DND-41 (cell line): Measurements from ENCODE around the gene VRTN.

Experiments
- ATAC-seq: fragments of 200-7000 bp; cut with Tn5 transposase; 3 replicates; pipeline ENCODE4 v1.9.1; 2021; ENCODE audit warnings: low read depth; ENCODE audit not compliant: insufficient read depth
- DNase-seq: peaks from one replicate; pipeline ENCODE4 v3.0.0-alpha.2; 2020
- H2AFZ ChIP-seq: 2 replicates; pipeline ENCODE4 v1.6.0; 2012; ENCODE audit warnings: low read depth, low read length
- H3K27ac ChIP-seq: 2 replicates; pipeline ENCODE4 v1.5.1; 2012; ENCODE audit warnings: low read length, inconsistent platforms
- H3K27me3 ChIP-seq: fragments of 200-600 bp; sonication (generic); 2 replicates; pipeline ENCODE4 v1.6.0; 2012; ENCODE audit warnings: low read length, mild to moderate bottlenecking, inconsistent platforms; ENCODE audit not compliant: insufficient read depth, poor library complexity
- H3K36me3 ChIP-seq: 2 replicates; pipeline ENCODE4 v1.5.1; 2012; ENCODE audit warnings: low read length, inconsistent platforms; ENCODE audit not compliant: insufficient read depth
- H3K4me1 ChIP-seq: 2 replicates; pipeline ENCODE4 v1.5.1; 2012; ENCODE audit warnings: mild to moderate bottlenecking, low read length; ENCODE audit not compliant: insufficient read depth
- H3K4me2 ChIP-seq: 2 replicates; pipeline ENCODE4 v1.6.0; 2012; ENCODE audit warnings: mild to moderate bottlenecking, moderate library complexity, low read length, inconsistent platforms; ENCODE audit not compliant: insufficient read depth
- H3K4me3 ChIP-seq, 2 experiments: fragments of 200-600 bp in 1 of 2; shearing (Covaris generic) in 1 of 2; 2 replicates each; pipeline ENCODE4 v1.5.1; 2012 to 2016; ENCODE audit warnings: inconsistent platforms in 2 of 2, low read length in 2 of 2, mild to moderate bottlenecking in 2 of 2, low read depth in 1 of 2, moderate library complexity in 1 of 2
- H3K79me2 ChIP-seq: 2 replicates; pipeline ENCODE4 v1.6.0; 2012; ENCODE audit warnings: low read length, inconsistent platforms; ENCODE audit not compliant: insufficient read depth
- H3K9ac ChIP-seq: 2 replicates; pipeline ENCODE4 v1.6.0; 2012; ENCODE audit warnings: low read depth, mild to moderate bottlenecking, inconsistent platforms, low read length, moderate library complexity
- H3K9me3 ChIP-seq: 2 replicates; pipeline ENCODE4 v1.5.1; 2012; ENCODE audit warnings: low read length, moderate library complexity, mild to moderate bottlenecking, inconsistent platforms; ENCODE audit not compliant: insufficient read depth, severe bottlenecking
- H4K20me1 ChIP-seq: 2 replicates; pipeline ENCODE4 v1.6.0; 2012; ENCODE audit warnings: low read length; ENCODE audit not compliant: insufficient read depth
- CTCF ChIP-seq: IDR thresholded peaks from 2 replicates; pipeline ENCODE4 v1.5.1; 2012; ENCODE audit warnings: borderline replicate concordance, low read length, moderate library complexity, mild to moderate bottlenecking; ENCODE audit not compliant: poor library complexity, severe bottlenecking; ENCODE audit errors: extremely low read depth
- EZH2 ChIP-seq: IDR thresholded peaks from 3 replicates; pipeline ENCODE4 v1.6.1; 2012; ENCODE audit warnings: borderline replicate concordance, low read depth, mild to moderate bottlenecking, moderate library complexity, low read length, inconsistent platforms; ENCODE audit not compliant: severe bottlenecking

The VRTN gene

GRCh38 chr14:74392616-74393570, 44.6 kb downstream of the VRTN start:
- Histone ChIP-seq H3K9me3 (no peaks in the 10 kb centered on the region), H4K20me1 (no peaks in the 10 kb centered on the region), H3K4me2 (no peak overlapping the region), H3K79me2 (no peaks in the 10 kb centered on the region), H3K27ac (no peak overlapping the region), H3K36me3 (no peaks in the 10 kb centered on the region), H3K4me3 (no peak overlapping the region), H3K4me1 (no peaks in the 10 kb centered on the region), H3K27me3 (peaks cover 20% of the 10 kb centered on the region), H3K9ac (no peak overlapping the region), H2AFZ (no peak overlapping the region)
- no peak for TF ChIP-seq CTCF
- no peak for TF ChIP-seq EZH2
- ATAC-seq (no peak), DNase-seq (no peak)

GRCh38 chr14:74394549-74394948, 46.3 kb downstream of the VRTN start:
- Histone ChIP-seq H3K9ac (no peak overlapping the region), H3K36me3 (no peaks in the 10 kb centered on the region), H2AFZ (no peak overlapping the region), H3K9me3 (no peaks in the 10 kb centered on the region), H3K4me2 (no peak overlapping the region), H3K27me3 (peaks cover 20% of the 10 kb centered on the region), H3K79me2 (no peaks in the 10 kb centered on the region), H4K20me1 (no peaks in the 10 kb centered on the region), H3K4me3 (no peak overlapping the region), H3K4me1 (no peaks in the 10 kb centered on the region), H3K27ac (no peak overlapping the region)
- DNase-seq (no peak), ATAC-seq (no peak)
- TF ChIP-seq CTCF (no peak), EZH2 (no peak)

GRCh38 chr14:74395094-74395493, 46.8 kb downstream of the VRTN start:
- no peaks in the 10 kb centered on the region for H4K20me1 ChIP-seq
- DNase-seq = no peak
- no peaks in the 10 kb centered on the region for H3K36me3 ChIP-seq
- H2AFZ ChIP-seq = no peak overlapping the region
- H3K4me1 ChIP-seq = no peaks in the 10 kb centered on the region
- H3K9me3 ChIP-seq = no peaks in the 10 kb centered on the region
- no peak for ATAC-seq
- no peak overlapping the region for H3K4me2 ChIP-seq
- no peak overlapping the region for H3K27ac ChIP-seq
- no peaks in the 10 kb centered on the region for H3K79me2 ChIP-seq
- H3K9ac ChIP-seq = no peak overlapping the region
- no peak overlapping the region for H3K4me3 ChIP-seq
- H3K27me3 ChIP-seq = peaks cover 20% of the 10 kb centered on the region
- TF ChIP-seq CTCF = no peak
- no peak for TF ChIP-seq EZH2
